Esophagus muscularis mucosa (tissue), 3 donors: ENCODE results near the gene SARM1.

ENCODE experiments used
- EP300 ChIP-seq: sonication (generic); formaldehyde crosslinking; IDR thresholded peaks from one replicate; pipeline ENCODE4 v1.6.1; 2017; ENCODE audit warnings: antibody characterized with exemption
- TF ChIP-seq, protein P1 (sequence below), 3 experiments: fragments of 200-600 bp in 2 of 3; fragments of 450-650 bp in 1 of 3; sonication (generic) in 2 of 3; IDR thresholded peaks; one replicate each; pipeline ENCODE4 v1.5.1; 2017 to 2019; ENCODE audit warnings: antibody characterized with exemption in 3 of 3, mild to moderate bottlenecking in 2 of 3, moderate library complexity in 1 of 3

DNA sequence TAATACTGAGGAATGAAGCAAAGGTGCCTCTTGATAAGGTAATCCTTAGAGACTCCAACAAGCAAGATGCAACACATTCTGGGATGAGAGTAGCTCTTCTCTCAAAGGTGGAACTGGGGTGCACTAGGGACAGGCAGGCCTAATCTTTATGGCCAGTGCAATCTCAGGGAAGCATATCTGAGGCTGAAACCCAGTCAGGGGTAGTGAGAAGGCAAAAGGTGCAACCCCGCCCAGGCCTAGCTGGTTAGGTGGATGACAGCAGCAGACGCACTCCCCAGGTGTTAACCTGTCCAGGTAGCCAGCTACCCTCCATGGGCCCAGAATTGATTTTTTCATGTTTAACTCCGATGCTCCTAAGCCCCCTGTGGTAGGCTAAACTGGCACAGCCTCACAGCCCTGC, 44.4 kb downstream of the SARM1 start:
- no peak for TF ChIP-seq EP300
- TF ChIP-seq, protein P1, sequence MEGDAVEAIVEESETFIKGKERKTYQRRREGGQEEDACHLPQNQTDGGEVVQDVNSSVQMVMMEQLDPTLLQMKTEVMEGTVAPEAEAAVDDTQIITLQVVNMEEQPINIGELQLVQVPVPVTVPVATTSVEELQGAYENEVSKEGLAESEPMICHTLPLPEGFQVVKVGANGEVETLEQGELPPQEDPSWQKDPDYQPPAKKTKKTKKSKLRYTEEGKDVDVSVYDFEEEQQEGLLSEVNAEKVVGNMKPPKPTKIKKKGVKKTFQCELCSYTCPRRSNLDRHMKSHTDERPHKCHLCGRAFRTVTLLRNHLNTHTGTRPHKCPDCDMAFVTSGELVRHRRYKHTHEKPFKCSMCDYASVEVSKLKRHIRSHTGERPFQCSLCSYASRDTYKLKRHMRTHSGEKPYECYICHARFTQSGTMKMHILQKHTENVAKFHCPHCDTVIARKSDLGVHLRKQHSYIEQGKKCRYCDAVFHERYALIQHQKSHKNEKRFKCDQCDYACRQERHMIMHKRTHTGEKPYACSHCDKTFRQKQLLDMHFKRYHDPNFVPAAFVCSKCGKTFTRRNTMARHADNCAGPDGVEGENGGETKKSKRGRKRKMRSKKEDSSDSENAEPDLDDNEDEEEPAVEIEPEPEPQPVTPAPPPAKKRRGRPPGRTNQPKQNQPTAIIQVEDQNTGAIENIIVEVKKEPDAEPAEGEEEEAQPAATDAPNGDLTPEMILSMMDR (IDR thresholded peaks at IDR 0.05), result no peak
